NCI-H187 treated with DMSO at 0.1 percent for 48 hours (cell line): ENCODE results near the gene PBX1.

Source experiments
- DNase-seq: peaks from one replicate; lab custom pipeline; 2025; lab: John Stamatoyannopoulos, UW

PBX1 gene

DNA sequence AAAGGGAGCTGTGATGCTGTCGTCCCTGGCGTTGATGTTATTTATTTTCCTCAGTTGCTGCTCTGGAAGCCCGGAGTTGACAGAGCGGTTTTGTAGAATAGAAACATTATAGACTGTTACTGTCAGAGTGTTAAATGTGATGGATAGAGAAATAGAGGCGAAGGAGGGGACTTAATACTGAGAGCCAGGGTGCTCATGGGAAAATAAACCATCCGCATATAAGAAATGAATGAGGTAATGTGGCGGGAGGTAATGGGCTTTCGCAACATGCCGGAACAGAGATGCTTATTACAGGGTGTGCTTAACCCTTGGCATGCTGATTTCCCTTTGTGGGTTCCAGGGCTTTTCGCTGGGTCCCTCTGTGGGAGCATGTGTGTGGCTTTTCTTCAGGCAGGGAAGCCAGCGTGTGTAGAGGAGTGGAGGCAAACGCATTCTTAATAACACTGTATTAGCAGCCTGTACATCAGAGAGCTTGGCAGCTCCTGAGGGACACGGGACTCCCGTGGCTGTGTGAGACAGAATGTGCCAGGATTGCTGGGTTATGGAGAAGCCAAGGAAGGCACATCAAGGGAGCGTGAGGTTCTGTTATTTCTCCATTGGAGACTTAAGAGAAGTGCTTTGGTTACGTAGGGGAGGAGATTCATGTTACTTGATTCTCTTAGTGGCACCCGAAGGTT lies 141.0 kb downstream of the PBX1 start:
- DNase-seq, result no peak

DNA sequence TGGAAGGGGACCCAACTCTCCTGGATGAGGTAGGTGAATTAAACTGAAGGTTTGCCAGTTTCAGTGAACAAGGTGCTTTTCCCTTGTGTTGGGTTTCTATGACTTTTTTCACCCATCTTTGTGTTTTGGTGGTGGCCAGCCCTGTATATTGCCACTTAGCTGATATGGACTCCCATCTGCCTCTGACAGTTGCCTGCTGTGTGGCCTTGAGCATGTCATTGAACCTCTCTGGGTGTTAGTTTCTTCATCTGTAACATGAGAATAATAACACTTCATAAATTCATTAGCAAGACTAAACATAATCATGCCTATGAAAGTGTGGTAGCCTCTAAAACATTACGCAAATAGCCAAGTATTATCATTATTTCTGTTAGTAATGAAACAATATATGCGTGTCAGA lies 141.7 kb downstream of the PBX1 start:
- DNase-seq, result no peak

DNA sequence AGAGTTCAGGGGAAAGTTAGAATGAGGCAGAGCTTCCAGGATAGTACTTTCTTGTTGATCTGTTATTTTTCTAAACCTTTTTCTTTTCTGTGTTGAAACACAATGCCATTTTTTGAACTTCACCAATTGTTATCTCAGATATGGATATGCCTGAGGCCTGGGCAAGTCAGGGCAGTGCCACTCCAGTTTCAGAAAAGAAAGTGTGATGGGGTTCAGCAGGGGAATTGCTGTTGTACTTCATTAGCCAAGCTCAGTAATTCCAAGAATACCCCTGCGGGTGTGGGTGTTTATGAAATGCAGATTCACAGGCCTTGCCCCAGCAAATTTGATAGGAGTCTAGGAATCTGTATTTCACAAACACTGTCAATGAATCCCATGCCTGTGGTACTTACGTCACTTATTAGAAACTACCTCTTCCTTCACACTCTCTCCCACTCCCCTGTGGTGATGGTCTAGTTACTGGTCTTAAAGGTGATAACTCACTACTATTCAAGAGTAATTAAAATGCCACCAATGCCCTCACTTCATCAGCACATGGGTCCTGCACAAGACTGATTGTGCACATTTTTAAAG lies 142.3 kb downstream of the PBX1 start:
- no peak for DNase-seq

DNA sequence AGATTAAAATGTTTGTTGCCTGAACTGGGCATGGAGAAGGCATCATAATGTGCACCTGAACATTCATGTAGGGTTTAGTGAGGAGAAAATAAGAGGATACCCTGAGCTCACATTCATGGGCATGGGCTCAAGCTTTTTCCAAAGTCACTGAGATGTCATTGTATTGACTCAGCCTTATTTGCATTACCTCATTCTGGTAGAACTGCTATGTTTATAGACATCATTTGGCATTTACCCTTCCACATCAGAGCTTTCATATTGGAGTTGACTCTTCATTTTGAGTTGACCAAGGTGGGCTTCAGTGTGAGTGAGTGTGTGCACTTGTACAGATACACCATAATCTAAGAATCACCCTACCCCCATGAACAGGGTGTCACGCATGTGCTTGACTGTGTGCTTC lies 143.2 kb downstream of the PBX1 start:
- DNase-seq, result no peak

DNA sequence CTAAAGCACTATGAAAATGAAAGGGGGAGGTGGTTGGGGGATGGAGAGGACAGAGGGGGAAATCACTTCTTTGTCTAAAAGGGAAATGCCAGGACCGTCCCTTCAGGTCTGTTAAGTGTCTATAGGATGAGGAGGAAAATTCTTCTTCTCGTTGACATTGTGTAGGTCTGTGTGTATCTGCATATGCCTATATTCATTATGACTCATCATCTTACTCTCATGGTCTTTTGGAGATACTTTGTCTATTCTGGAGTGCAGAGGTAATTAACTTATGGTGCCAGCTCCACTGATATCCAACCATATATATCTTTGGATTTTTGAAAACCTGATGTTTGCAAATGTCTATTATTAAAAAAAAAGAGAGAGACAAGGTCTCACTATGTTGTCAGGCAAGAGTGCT lies 143.7 kb downstream of the PBX1 start:
- DNase-seq, result no peak

DNA sequence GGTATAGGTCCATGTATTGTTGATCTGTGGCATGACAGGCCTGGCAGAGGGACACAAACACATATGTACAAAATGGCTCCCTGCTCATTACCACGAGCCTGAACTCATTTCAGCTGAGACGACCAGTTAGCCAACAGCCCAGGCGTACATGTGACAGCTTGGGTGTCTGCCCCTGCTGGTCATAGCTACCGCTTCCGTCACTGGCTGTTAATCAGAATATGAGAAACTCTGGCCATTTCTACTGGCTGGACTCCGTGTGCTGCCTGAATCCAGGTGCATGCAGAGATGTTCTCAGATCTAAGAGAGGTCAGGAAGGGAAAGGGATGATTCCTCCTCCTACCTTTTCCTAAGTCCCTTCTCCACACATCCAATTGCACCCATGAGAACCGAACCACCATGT lies 144.5 kb downstream of the PBX1 start:
- no peak for DNase-seq

DNA sequence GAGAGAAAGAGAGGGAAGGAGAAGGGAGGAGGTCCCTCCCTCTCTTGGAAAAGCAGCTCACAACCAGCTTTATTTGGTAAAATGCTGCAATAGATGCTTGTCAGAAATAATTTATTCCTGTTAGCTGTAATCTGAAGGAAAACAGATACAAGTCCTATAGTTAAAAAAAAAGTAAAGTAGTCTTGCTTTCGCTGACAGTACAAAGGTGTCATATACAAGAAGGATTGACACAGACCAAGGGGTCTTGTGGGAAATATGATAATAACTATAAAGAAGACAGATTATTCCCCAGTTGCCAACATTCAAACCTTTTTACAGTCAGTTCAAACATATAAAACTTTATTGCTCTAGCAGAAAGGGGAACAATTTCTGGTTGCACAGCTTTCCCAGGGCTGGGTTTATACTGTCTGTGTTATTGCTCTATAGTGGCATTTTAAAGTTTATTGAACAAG lies 145.0 kb downstream of the PBX1 start:
- DNase-seq, result no peak

DNA sequence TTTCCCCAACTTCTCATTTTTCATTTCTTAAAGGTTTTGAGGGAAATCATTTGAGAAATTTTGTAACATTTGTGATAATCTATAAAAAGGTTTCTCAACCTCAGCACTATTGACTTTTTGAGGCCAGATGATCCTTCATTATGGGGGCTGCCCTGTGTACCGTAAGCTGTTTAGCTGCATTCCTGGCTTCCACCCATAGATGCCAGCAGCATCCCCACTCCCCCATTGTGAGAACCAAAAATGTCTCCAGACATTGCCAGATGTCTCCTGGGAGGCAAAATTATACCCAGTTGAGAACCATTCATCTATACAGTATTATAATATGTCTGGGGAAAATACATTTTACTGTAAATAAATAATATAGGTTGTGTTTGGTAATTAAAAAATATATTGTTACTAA lies 146.0 kb downstream of the PBX1 start:
- DNase-seq, result no peak

DNA sequence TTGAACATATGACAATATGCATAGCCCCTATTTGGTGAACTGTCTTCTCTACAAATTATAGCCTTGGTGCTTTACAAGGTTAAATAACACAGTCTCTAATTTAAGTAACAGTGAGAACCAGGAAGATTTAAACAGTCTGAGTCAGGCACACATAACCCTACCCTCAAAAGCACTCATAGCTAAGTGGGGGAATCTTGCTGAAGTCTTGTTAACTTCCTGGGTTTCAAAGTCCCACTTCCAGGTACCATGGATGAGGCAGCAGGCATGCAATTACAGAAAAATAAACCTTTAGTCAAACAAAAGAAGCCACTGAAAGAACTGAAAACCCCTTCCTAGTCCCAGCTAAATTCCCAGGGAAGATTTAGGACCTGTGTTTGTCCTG lies 147.6 kb downstream of the PBX1 start:
- no peak for DNase-seq

DNA sequence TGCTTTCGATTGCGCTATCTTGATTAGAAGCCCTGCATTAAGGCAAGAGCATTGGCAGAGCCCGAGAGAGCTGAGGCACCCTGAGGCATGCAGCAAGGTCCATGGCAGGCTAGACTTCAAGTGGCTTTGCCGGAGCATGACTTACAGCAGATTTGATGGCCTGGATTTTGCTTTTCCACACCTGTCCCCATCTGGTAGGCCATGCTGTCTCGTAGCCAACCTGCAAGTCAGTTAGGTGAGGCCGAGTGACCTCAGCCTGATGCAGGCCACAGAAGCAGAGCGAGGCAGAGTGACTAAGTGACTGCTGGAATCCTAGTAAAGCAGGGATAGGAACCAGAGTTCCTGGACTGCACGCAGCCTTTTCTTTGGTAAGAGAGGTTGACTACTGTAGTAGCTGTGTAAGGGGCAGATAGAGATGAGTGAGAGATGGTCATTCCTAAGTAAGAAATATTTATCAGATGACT lies 148.9 kb downstream of the PBX1 start:
- DNase-seq, result no peak

DNA sequence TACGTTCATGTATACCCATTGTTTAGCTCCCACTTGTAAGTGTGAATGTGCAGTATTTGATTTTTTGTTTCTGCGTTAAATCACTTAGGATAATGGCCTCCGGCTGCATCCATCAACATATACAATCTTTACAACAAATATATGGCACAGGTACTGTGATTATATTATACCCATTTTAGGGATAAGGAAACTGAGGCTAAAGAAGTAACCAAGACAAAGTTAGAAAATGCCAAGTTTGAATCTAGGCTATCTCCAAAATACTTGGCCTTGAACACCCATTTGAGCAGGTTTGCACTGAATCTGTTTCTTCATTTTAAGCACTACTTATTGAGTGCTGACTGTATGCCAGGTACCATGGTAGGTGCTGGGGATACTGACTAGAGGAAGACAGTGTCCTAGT lies 149.6 kb downstream of the PBX1 start:
- DNase-seq, result no peak

DNA sequence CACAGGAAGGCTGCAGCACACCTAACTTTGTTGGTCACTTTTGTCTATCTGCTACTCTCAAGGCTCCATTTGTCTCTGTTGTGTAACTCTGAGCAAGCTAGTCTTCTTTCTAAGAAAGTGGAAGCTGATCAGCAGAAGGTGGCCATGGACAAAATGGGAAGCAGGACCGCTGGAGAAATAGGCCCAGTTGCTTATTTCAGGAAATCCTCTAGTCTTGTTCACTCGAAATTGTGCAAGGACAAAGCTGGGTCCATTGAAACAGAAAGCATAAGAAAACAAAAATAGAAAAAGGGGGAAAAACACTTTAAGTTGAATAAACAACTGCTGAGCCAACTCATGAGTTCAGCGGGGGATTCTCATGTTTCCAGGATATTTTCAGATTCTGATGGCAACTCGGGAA lies 150.1 kb downstream of the PBX1 start:
- no peak for DNase-seq

DNA sequence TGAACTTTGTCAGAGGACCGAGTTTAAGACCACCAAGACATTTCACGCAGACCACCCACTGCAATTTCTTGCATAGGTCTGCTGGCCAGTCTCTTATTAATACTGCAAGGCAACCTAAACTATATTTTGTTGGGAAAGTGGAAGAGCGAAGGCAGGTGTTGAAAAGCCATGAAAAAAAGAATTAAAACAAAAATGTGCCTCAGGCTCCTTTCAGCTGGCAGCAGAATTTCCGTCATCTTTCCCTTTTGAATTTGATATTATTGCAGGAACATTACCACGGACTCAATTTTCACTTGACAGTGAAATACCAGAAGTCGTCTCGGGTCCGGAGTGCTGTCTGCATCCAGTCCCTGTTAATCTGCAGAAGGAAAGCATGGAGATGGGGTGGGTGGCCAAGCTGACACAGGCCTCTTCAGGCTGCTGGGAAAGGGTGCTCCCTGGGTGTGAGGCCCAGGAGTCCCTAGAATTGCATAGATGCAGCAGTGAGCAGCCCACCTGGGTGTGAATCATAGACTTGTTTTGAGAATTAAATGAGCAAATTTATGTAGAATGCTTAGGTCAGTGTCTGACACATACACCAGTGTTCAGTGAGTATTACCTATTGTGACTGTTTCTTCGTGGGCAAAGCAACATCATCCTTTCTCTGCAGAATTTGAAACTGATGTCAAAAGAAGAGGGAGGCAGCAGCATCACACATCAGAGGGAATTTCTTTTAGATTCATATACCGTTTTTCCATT lies 150.7 kb downstream of the PBX1 start:
- DNase-seq, result no peak

DNA sequence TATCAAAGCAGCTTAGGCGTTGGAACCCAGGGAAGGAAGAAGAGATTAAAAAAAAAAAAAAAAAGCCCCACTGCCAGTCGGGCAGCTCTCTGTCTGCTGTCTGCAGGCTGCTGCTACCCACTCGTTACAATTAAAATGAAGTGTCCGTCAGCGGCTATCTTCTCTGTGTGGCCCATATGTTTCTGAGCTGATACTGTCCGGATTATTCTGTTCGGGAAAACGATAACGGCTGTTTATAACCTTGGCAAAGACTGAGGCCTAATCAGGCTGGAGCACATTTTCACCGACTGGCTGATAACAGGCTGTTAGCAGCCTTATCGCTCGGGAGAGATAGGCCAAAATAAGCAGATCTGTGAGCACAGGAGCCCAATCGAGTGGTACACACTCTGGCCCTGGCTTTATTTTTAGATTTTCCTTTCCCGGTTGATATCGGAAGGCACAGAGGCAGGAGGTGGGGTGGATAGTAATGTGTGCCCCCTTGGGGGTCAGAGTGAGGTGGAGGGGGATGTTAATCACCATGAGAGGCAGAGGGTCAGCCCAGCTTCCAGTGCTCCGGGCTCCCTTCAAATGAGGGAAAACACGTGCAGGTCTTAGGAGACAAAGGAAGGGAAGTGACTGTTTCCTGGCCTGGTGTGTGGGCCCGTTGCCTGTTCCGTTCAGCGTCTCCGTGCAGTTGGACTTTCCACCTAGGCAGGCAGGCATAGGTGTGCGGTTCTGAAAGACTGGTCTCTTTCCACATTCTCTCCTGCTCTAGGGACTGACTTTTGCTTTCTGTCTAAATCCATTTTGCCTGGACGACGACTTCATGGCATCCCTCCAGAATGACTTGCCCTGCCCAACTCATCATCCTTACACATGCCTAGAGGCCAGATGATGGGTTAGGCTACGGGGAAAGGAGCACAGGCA lies 153.4 kb downstream of the PBX1 start:
- no peak for DNase-seq

DNA sequence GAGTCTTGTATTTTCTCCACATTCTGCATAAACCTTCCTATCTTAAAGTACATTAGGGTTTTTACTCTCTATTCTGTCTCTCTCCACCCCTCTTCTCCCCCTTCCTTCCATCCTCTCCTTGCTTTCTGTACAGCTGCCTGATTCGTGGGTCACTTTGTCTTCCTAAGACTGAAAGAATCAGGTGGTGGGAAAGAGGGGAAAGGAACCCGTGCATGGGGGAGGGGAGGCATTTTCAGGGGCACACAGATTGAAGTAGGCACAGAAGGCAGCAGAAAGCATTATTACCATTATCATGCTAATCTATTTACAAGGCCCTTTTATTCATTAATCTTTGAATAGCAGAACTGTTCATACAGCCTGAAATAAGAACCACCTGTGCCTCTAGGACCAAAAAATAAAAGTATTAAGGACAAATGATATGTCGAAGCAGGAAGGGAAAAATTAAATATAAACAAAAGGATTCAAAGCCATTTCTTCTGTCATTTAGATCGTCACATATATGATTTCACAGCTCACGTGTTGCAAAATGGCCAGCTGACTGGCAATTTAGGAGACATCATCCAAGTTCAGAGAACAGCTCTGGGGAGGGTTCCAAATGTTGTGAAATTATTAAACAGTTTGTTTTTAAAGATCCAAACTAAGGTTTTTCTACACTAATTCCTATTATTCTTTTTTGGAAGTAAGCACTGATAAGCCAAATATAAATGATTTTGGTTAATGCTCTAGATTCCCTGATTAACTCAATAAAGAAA lies 154.6 kb downstream of the PBX1 start:
- DNase-seq, result no peak

DNA sequence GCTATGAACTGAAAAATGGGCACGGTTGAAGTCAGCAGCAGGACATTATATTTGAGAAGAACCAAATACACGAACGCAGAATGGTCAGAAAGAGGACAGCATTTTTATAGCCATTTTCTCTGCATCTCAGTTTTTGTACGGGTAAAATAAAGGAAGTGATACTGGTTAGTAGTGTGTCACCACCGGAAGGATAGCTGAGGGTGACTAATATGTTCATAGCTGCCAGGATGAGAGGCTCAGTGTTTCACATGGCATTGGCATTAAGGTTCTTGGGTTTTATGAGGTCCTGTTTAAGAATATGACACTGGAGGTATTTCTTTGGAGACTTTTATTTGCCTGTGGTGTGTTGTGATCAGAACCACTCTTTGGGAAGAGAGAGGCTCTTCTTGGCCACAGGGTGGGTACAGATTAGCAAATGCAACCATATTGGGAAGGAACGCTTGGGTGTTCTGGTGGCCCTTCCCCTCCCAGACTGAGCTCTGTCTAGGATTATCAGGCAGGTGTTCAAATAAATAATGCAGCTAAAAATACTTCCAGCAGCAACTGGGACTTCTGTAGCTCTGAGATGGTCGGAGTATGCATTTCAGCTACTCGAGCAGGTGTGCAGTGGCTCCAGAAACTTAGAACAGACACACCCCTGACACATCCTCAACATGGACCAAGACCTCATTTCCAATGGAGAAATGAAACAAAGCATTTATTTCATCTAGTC lies 158.2 kb downstream of the PBX1 start:
- no peak for DNase-seq

DNA sequence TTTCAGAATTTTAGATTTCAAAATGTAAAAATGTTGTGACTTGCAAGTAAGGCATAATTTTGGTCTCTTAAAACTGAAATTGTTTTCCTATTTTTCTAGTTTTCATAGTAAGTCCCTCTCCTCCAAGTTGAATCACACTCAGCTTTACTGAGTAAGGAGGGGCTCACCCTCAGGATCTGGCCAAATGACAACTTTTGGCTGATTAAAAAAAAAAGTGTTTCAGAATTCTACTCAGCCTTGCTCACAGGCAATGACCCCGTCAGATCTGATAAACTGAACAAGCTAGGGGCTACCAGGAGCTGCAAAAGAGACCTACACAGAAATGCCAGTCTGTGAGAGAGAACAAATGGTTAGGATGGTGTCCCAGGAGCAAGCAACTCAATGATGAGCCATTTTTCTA lies 159.8 kb downstream of the PBX1 start:
- no peak for DNase-seq

DNA sequence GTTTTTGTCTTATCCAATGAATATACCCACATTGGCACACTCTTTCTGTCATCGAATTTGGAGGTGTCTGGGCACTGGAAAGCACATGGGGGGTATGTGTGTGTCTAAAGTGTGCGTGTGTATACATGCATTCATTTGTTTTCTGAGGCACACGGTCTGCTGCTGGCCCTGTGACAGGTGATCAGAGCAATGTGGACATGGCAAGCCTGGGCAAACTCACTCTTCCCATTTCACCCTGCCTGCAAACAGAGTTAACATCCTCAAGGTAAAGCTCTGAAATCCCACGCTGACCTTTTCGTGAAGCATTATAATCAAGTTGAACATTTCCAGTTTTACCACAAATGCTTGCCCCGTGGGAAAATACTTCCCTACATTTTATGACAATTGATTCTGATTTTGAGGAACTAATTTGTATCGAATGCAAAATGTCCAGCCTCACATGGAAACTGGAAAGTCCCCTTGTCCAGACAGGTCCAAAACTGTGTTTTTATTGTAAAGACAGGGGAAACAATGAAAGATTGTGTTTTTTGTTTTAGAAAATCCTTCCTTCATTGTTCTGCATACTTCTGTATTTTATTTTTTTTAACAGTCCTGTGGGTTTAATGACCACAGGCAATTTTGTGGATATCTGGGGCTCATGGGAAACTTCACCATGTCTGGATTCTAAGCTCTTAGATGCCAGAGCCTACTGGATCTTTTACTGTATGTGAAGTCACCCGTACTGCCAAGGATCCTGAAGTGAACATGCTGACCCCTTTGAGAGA lies 160.9 kb downstream of the PBX1 start:
- DNase-seq, result no peak

DNA sequence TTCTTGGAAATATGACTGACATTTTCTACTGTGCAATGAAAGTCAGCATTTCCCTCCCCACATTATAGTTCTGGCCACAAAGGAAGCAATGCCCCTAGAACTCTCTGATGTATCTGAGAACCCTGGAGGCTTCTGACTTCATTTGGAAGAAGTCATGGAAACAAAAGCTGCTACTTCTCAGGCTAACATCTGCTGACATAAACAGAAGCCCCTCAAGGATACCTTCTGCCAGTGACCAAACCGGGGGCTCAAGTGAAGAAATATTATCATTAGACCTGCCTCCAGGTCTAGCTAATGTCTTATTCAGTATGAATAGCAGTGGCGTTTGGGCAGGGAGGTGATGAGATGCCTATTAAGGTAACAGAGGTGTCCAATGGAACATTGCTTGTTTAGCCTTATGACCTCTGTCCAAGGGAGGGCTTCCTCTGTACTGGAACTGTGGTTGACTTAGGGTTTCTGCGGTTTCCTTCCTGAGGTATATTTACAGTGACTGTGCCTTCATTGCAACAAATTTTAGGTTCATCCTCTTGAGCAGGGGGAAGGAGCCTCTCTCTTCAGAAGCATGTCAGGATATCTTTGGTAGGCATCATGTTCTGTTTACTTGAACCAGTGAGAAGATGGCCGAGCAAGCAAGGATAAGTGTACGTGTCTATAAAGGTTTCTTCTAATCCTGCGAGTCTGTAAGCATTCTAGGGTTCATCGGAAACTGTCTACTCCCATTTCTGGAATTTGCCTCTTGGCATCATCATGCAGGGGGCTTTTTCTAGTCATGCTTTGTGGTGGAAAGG lies 161.7 kb downstream of the PBX1 start:
- DNase-seq, result no peak

DNA sequence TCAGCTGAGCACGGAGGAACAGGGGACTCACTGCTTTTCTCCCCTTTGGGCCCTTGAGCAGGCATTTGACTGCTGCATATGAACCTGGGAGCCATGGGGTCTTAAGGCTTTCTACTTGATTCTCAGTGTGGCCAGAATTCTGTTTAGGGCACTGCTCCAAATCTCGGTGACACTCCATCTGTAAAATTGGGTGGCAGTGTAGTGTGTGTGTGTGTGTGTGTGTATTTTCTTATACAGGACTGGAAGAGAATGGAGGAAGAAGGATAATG lies 162.2 kb downstream of the PBX1 start:
- DNase-seq, result no peak
